ENCODE measurements around the gene C11orf68. TPM values are rescaled to one million over a fixed set of nuclear protein-coding genes. Genes with fewer than 3 reads are reported as not detected.
A peak's percentile ranks its signal among the peaks of the same experiment; 100 is the strongest.

The C11orf68 gene
- polyA plus RNA-seq, 10 donors: 27.2 to 39.2 (median 32.0) TPM

- DNase-seq: no peak
Measured at GRCh38 chr11:65917434-65918210, 1.2 kb downstream of the C11orf68 start.

GRCh38 chr11:65917077-65917433, 1.8 kb downstream of the C11orf68 start:
- no peak for DNase-seq

- no peak for DNase-seq
Measured at GRCh38 chr11:65916391-65916790, 2.5 kb downstream of the C11orf68 start.

- DNase-seq: peak in 1 of 3 donors; percentile 94
Measured at GRCh38 chr11:65915821-65916251, 3.0 kb downstream of the C11orf68 start.

- DNase-seq: no peak
Measured at GRCh38 chr11:65915101-65915820, 3.6 kb downstream of the C11orf68 start.

GRCh38 chr11:65912845-65913244, 6.0 kb downstream of the C11orf68 start:
- DNase-seq: no peak

- DNase-seq: peak in 2 of 3 donors; percentile 67 to 84
Measured at GRCh38 chr11:65911682-65912568, 6.9 kb downstream of the C11orf68 start.

GRCh38 chr11:65907878-65908277, 11.0 kb downstream of the C11orf68 start:
- no peak for DNase-seq

- DNase-seq: no peak
Measured at GRCh38 chr11:65906602-65907001, 12.3 kb downstream of the C11orf68 start.

- no peak for DNase-seq
Measured at GRCh38 chr11:65903715-65904114, 15.1 kb downstream of the C11orf68 start.

- peak in 1 of 3 donors; percentile 84 for DNase-seq
Measured at GRCh38 chr11:65903068-65903481, 15.8 kb downstream of the C11orf68 start.

GRCh38 chr11:65900899-65901180, 18.0 kb downstream of the C11orf68 start:
- no peak for DNase-seq

- DNase-seq: peak; percentile 51 to 88 (median 78)
Measured at GRCh38 chr11:65900125-65900898, 18.6 kb downstream of the C11orf68 start, which contains the start of gene FOSL1. Gene FOSL1 (minus strand): TSS chr11:65900388. CDS start chr11:65900339, 49 bp downstream.

- peak in 1 of 3 donors; percentile 60 for DNase-seq
Measured at GRCh38 chr11:65899356-65900124, 19.3 kb downstream of the C11orf68 start.

GRCh38 chr11:65898656-65899355, 20.1 kb downstream of the C11orf68 start:
- no peak for DNase-seq

GRCh38 chr11:65897020-65897471, 21.8 kb downstream of the C11orf68 start:
- no peak for DNase-seq

- no peak for DNase-seq
Measured at GRCh38 chr11:65896034-65896999, 22.5 kb downstream of the C11orf68 start.

- no peak for DNase-seq
Measured at GRCh38 chr11:65895482-65895981, 23.3 kb downstream of the C11orf68 start.
